Progenitor cell of endocrine pancreas (in vitro differentiated cells): Measurements from ENCODE around the gene SLC39A8. TPM values are rescaled to one million over a fixed set of nuclear protein-coding genes. Genes with fewer than 3 reads are reported as not detected.
A peak's percentile ranks its signal among the peaks of the same experiment; 100 is the strongest.

Experiments
- DNase-seq: peaks from one replicate; pipeline ENCODE4 v3.0.0; 2021; ENCODE audit warnings: low spot score; ENCODE audit not compliant: unreplicated experiment
- H3K27ac Mint-ChIP-seq: 2 replicates; pipeline ENCODE4 v1.8.0; 2021; ENCODE audit warnings: mild to moderate bottlenecking, moderate library complexity, mixed read lengths
- H3K27me3 Mint-ChIP-seq: 2 replicates; pipeline ENCODE4 v1.8.0; 2021; ENCODE audit warnings: mixed read lengths
- H3K36me3 Mint-ChIP-seq: 2 replicates; pipeline ENCODE4 v1.8.0; 2022; ENCODE audit warnings: mixed read lengths; ENCODE audit not compliant: insufficient read depth
- H3K4me1 Mint-ChIP-seq: 2 replicates; pipeline ENCODE4 v1.8.0; 2021; ENCODE audit warnings: low read depth, mixed read lengths
- H3K4me3 Mint-ChIP-seq: 2 replicates; pipeline ENCODE4 v1.8.0; 2021; ENCODE audit warnings: low read depth, mild to moderate bottlenecking, moderate library complexity, mixed read lengths
- H3K9me3 Mint-ChIP-seq: 2 replicates; pipeline ENCODE4 v1.8.0; 2021; ENCODE audit warnings: low read depth, mixed read lengths
- CTCF ChIP-seq: fragments of 200-600 bp; sonication (generic); IDR thresholded peaks from one replicate; pipeline ENCODE4 v1.5.0; 2021; ENCODE audit warnings: antibody characterized with exemption, mild to moderate bottlenecking; ENCODE audit not compliant: unreplicated experiment
- long read RNA-seq: library from polyadenylated mRNA; unstranded; transcript quantifications from one replicate; pipeline ENCODE4 v2.0.0, GENCODE V29; 2020
- total RNA-seq: library from RNA; stranded (reverse); gene quantifications from 2 replicates; pipeline ENCODE4 v1.2.1, GENCODE V29; 2021

The SLC39A8 gene
- 1.6 and 3.2 TPM in 2 replicates for total RNA-seq
- long read RNA-seq, partial matches to known transcripts: 0 of 1 reads
- long read RNA-seq, other reads (novel, unspliced or antisense): 1 of 1 reads

DNA sequence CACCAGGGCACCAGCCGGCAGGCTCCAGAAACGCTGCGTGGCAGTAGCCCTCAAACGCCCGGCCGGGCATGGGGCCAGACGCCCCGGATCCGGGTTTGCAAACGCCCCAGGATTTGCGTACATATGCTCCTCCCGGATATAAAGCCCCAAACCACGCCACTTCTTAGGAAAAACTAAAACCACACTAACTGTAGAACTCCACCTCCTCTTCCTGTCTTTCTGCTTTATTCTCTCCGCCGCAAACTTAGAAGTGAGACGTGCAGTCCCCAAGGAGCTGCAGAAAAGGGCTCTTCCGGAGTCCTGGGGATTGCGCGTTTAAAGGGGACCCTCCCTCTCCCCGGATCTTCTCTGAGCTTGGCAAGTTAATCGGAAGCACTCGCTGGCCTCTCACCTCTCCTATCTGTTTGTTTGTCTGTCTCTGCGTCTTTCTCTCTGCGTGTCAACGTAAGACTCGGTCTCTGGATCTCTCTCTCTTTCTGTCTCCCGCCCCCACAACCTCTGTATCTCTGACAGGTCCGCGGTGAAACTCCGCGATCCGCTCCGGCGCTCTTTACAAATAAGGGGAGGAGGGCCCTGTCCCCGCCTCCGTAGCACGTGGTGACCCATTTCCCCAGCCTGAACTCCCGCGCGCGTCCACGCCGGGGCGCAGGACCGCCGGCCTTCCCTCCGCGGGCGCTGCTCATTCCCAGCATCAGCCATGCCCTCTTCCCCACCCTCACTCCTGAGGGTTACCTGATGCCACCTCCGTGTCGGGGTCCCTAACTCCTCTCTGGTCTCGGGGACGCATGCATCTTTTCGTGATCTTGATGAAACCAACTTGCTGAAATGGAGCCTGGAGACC lies at the start of gene SLC39A8:
Gene SLC39A8 (minus strand): TSS at position 529 of the 841 bp plus-strand sequence. CDS start 820 bp downstream, outside the sequence.
- TF ChIP-seq CTCF: peak; percentile 76
- DNase-seq: peak; percentile 62
- no peaks in the 10 kb centered on the region for H3K36me3 Mint-ChIP-seq
- peaks cover 59% of the 10 kb centered on the region for H3K27me3 Mint-ChIP-seq
- H3K9me3 Mint-ChIP-seq: no peaks in the 10 kb centered on the region
- peak within 1 kb of the TSS; percentile 89 for H3K27ac Mint-ChIP-seq
- peak within 1 kb of the TSS; percentile 77 for H3K4me3 Mint-ChIP-seq
- peaks cover 9% of the 10 kb centered on the region for H3K4me1 Mint-ChIP-seq

GRCh38 chr4:102392033-102392744 lies 46.9 kb upstream of the SLC39A8 start:
- Mint-ChIP-seq H3K27ac (no peak overlapping the region), H3K9me3 (peaks cover 3% of the 10 kb centered on the region), H3K4me3 (no peak overlapping the region), H3K4me1 (peaks cover 1% of the 10 kb centered on the region), H3K27me3 (no peaks in the 10 kb centered on the region), H3K36me3 (no peaks in the 10 kb centered on the region)
- TF ChIP-seq CTCF: no peak
- no peak for DNase-seq

GRCh38 chr4:102390438-102390837 lies 45.2 kb upstream of the SLC39A8 start:
- no peak overlapping the region for H3K27ac Mint-ChIP-seq

DNA sequence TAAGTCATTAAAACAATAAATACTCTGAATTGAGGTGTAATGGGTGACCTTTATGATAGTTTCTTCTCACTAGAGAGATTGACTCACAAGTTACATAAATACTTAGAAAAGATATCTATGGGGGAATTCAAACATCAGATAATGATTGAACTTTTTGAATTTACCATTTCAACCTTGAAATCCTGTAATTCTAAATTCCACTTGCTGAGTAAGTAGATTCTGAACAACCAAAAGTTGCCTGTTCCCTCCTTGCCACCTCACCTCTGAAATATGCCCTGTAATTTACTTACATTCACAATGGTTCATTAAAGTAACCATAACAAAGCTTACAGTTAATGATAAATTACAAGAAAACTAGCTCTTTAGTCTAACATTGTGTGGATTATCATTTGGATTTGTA lies 43.3 kb upstream of the SLC39A8 start:
- no peak overlapping the region for H3K27ac Mint-ChIP-seq
- H3K36me3 Mint-ChIP-seq: no peaks in the 10 kb centered on the region
- H3K4me1 Mint-ChIP-seq: no peaks in the 10 kb centered on the region
- no peaks in the 10 kb centered on the region for H3K9me3 Mint-ChIP-seq
- H3K27me3 Mint-ChIP-seq: no peaks in the 10 kb centered on the region
- no peak for TF ChIP-seq CTCF
- no peak overlapping the region for H3K4me3 Mint-ChIP-seq
- DNase-seq: no peak

More at GRCh38 chr4:102390438-102390837, 45.2 kb upstream of the SLC39A8 start:
- DNase-seq: no peak
- peaks cover 3% of the 10 kb centered on the region for H3K9me3 Mint-ChIP-seq
- H3K36me3 Mint-ChIP-seq: no peaks in the 10 kb centered on the region
- no peaks in the 10 kb centered on the region for H3K27me3 Mint-ChIP-seq
- no peak for TF ChIP-seq CTCF
- H3K4me1 Mint-ChIP-seq: no peaks in the 10 kb centered on the region
- H3K4me3 Mint-ChIP-seq: no peak overlapping the region

GRCh38 chr4:102387552-102388150 lies 42.4 kb upstream of the SLC39A8 start:
- H3K4me1 Mint-ChIP-seq: no peaks in the 10 kb centered on the region
- H3K9me3 Mint-ChIP-seq: no peaks in the 10 kb centered on the region
- H3K27ac Mint-ChIP-seq: no peak overlapping the region
- no peak for TF ChIP-seq CTCF
- H3K4me3 Mint-ChIP-seq: no peak overlapping the region
- H3K36me3 Mint-ChIP-seq: no peaks in the 10 kb centered on the region
- no peaks in the 10 kb centered on the region for H3K27me3 Mint-ChIP-seq
- no peak for DNase-seq
